Measurements from ENCODE around the gene SLX4.
"Not testable (repeated sequence)": the region's sequence is repeated elsewhere in the genome, so short reads cannot be mapped to it uniquely, and the experiment has no call there.

SLX4 gene

GRCh38 chr16:3642397-3643094 lies 31.1 kb upstream of the SLX4 start:
- DNase-seq (ENCODE audit: low spot score): no peak

GRCh38 chr16:3641801-3642396 lies 30.5 kb upstream of the SLX4 start:
- DNase-seq (ENCODE audit: low spot score): no peak

- no peak for DNase-seq (ENCODE audit: low spot score)
Observed at GRCh38 chr16:3640632-3641501, 29.5 kb upstream of the SLX4 start.

GRCh38 chr16:3640207-3640606 lies 28.8 kb upstream of the SLX4 start:
- DNase-seq (ENCODE audit: low spot score): no peak

GRCh38 chr16:3638916-3639644 lies 27.7 kb upstream of the SLX4 start:
- no peak for DNase-seq (ENCODE audit: low spot score)

- no peak for DNase-seq (ENCODE audit: low spot score)
Observed at GRCh38 chr16:3637371-3637923, 26.0 kb upstream of the SLX4 start.

- DNase-seq (ENCODE audit: low spot score): no peak
Observed at GRCh38 chr16:3625911-3626732, 14.7 kb upstream of the SLX4 start.

- DNase-seq (ENCODE audit: low spot score): no peak
Observed at GRCh38 chr16:3625331-3625730, 13.9 kb upstream of the SLX4 start.

GRCh38 chr16:3623642-3624041 lies 12.2 kb upstream of the SLX4 start:
- DNase-seq (ENCODE audit: low spot score): no peak

- DNase-seq (ENCODE audit: low spot score): no peak
Observed at GRCh38 chr16:3618769-3619141, 7.3 kb upstream of the SLX4 start.

GRCh38 chr16:3612510-3613466 lies 1.4 kb upstream of the SLX4 start:
- DNase-seq (ENCODE audit: low spot score): no peak

GRCh38 chr16:3610698-3611145 lies 684 bp downstream of the SLX4 start:
- no peak for DNase-seq (ENCODE audit: low spot score)

GRCh38 chr16:3609895-3610697 lies 1.3 kb downstream of the SLX4 start:
- no peak for DNase-seq (ENCODE audit: low spot score)

GRCh38 chr16:3608976-3609375 lies 2.4 kb downstream of the SLX4 start:
- not testable (repeated sequence) for DNase-seq (ENCODE audit: low spot score)

GRCh38 chr16:3608069-3608468 lies 3.3 kb downstream of the SLX4 start:
- no peak for DNase-seq (ENCODE audit: low spot score)

GRCh38 chr16:3607634-3608033 lies 3.8 kb downstream of the SLX4 start:
- DNase-seq (ENCODE audit: low spot score): no peak

- no peak for DNase-seq (ENCODE audit: low spot score)
Observed at GRCh38 chr16:3607161-3607560, 4.2 kb downstream of the SLX4 start.

- no peak for DNase-seq (ENCODE audit: low spot score)
Observed at GRCh38 chr16:3606441-3606840, 5.0 kb downstream of the SLX4 start.

- no peak for DNase-seq (ENCODE audit: low spot score)
Observed at GRCh38 chr16:3602320-3602653, 9.1 kb downstream of the SLX4 start.

Data from iPS-NIHi11 (cell line).